Astrocyte of the cerebellum (primary cell): ENCODE measurements around the gene MGST2.
A peak's percentile ranks its signal among the peaks of the same experiment; 100 is the strongest.

Source experiments
- DNase-seq: peaks from one replicate; pipeline ENCODE4 v3.0.0-alpha.2; 2011; ENCODE audit warnings: low read depth
- H3K4me3 ChIP-seq: 2 replicates; pipeline ENCODE4 v1.5.1; 2011; ENCODE audit warnings: mild to moderate bottlenecking, low read depth, low read length, moderate library complexity
- CTCF ChIP-seq: IDR thresholded peaks from 2 replicates; pipeline ENCODE4 v1.5.1; 2012; ENCODE audit warnings: low read length, low read depth, moderate library complexity, mild to moderate bottlenecking; ENCODE audit errors: missing control alignments
- in situ Hi-C: cut with HindIII; loops from 2 replicates; pipeline ENCODE4 v1.10.0; 2017; ENCODE audit warnings: low sequenced_read_pairs

Gene MGST2

GRCh38 chr4:139665690-139666529 lies at the start of gene MGST2:
Gene MGST2, plus strand, starts transcription at chr4:139665819. Its CDS starts 201 bp downstream, at chr4:139666020.
- no peak for TF ChIP-seq CTCF
- in situ Hi-C loops, result no loop called here
- DNase-seq, result no peak
- peak within 1 kb of the TSS; percentile 53 for H3K4me3 ChIP-seq

GRCh38 chr4:139617702-139618490 lies 47.7 kb upstream of the MGST2 start:
- peak; percentile 40 for TF ChIP-seq CTCF

GRCh38 chr4:139619644-139620043 lies 46.0 kb upstream of the MGST2 start:
- H3K4me3 ChIP-seq, result no peak overlapping the region
- no peak for DNase-seq
- in situ Hi-C loops, result no loop called here
- TF ChIP-seq CTCF, result peak; percentile 59

More at GRCh38 chr4:139617702-139618490, 47.7 kb upstream of the MGST2 start:
- in situ Hi-C loops, result no loop called here
- H3K4me3 ChIP-seq, result no peak overlapping the region
- DNase-seq, result no peak

- H3K4me3 ChIP-seq, result no peak overlapping the region
- in situ Hi-C loops, result no loop called here
These were observed 42.7 kb upstream of the MGST2 start for GRCh38 chr4:139622901-139623381.

GRCh38 chr4:139624441-139625092 lies 41.1 kb upstream of the MGST2 start:
- TF ChIP-seq CTCF, result no peak
- in situ Hi-C loops, result loop anchor here (5.0 kb wide), 1 partner anchor 37 kb away; no protein-coding TSS in a partner anchor
- no peak for DNase-seq
- H3K4me3 ChIP-seq, result no peak overlapping the region

More at GRCh38 chr4:139622901-139623381, 42.7 kb upstream of the MGST2 start:
- DNase-seq, result no peak
- no peak for TF ChIP-seq CTCF

GRCh38 chr4:139625093-139625455 lies 40.5 kb upstream of the MGST2 start:
- in situ Hi-C loops, result loop anchor here (5.0 kb wide), 1 partner anchor 38 kb away; no protein-coding TSS in a partner anchor
- TF ChIP-seq CTCF, result no peak

More at GRCh38 chr4:139625093-139625455, 40.5 kb upstream of the MGST2 start:
- DNase-seq, result no peak
- no peak overlapping the region for H3K4me3 ChIP-seq
